ENCODE data around the gene MGAT5. TPM values are rescaled to one million over a fixed set of nuclear protein-coding genes. Genes with fewer than 3 reads are reported as not detected.

The MGAT5 gene
- total RNA-seq, 4 donors from 2014 or later = 28.3 to 52.3 (median 40.4) TPM

DNA sequence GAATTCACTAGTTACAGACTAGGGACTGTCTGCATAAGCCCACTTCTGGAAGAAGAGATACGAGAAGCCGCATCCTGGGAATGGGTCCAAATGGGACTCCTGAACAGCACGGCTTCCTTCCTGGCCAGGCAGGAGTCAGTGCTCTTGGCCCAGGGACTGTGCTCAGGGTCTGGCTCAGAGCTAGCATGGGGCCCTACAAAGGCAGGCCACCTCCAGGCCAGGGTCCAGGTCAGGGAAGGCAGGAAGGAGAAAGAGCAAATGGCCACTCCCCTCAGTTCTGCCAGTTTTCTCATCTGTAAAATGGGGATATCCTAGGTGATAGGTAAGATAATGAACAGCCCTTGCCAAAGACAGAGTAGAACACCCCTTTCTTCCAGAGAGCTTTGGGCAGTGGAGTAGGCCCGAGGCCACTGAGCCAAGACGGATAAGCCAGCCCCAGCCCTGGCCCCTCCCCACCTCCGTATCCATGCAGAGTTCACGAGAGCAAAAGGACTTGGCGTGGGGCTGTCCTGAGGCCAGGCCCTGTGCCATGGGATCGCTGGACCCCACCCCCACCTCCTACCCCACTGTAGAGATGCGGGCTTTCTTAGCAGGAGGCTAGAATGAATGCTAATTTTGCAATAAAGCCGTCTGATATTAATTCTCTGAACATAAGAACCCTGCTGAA is 190.1 kb downstream of the MGAT5 start:
- DNase-seq (ENCODE audit: low spot score) = no peak
- TF ChIP-seq, protein P1, sequence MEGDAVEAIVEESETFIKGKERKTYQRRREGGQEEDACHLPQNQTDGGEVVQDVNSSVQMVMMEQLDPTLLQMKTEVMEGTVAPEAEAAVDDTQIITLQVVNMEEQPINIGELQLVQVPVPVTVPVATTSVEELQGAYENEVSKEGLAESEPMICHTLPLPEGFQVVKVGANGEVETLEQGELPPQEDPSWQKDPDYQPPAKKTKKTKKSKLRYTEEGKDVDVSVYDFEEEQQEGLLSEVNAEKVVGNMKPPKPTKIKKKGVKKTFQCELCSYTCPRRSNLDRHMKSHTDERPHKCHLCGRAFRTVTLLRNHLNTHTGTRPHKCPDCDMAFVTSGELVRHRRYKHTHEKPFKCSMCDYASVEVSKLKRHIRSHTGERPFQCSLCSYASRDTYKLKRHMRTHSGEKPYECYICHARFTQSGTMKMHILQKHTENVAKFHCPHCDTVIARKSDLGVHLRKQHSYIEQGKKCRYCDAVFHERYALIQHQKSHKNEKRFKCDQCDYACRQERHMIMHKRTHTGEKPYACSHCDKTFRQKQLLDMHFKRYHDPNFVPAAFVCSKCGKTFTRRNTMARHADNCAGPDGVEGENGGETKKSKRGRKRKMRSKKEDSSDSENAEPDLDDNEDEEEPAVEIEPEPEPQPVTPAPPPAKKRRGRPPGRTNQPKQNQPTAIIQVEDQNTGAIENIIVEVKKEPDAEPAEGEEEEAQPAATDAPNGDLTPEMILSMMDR (IDR thresholded peaks at IDR 0.05) = no peak
- no peak for ATAC-seq (ENCODE audit: low FRiP score)

DNA sequence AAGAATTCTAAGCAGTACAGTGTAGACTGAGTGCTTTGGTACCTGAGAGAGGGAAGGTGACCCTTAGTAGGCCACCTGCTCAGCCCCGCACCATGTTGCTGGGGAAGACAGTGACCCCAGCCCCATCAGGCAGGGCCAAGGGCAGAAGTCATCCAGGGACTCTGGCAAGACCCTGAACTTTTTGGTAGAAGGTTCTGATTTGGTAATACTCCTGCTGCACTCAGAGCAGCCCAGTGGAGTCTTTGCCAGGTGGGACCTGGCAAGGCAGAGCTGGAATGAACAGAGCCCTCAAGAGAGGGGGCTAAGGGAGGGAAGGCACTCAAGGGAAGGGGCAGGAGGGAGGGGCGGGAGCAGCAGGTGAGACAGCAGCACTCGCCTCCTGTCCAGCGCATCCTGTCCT is 191.2 kb downstream of the MGAT5 start:
- TF ChIP-seq, protein P1 (IDR thresholded peaks at IDR 0.05) = no peak
- ATAC-seq (ENCODE audit: low FRiP score) (no peak), DNase-seq (ENCODE audit: low spot score) (no peak)

DNA sequence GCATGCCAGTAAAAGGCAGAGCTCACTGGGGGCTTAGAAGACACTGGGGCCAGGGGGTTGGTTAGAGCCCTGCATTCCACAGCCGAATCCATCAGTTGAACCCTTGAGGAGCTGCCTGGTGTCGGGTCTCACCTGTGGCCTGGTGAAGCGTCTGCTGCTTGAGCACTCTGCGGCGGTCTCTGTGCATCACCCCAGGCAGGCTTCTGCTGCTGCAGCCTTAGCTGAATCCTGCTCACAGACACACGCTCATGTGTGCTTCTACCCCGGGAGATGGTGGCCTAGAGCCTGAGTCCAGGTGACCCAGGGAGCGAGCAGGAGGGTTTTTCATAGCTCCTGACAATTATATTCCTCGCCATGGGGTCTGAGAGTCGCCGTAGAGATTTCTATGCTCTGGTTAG is 192.1 kb downstream of the MGAT5 start:
- DNase-seq (ENCODE audit: low spot score) (no peak), ATAC-seq (ENCODE audit: low FRiP score) (no peak)
- TF ChIP-seq, protein P1 (IDR thresholded peaks at IDR 0.05) = no peak

DNA sequence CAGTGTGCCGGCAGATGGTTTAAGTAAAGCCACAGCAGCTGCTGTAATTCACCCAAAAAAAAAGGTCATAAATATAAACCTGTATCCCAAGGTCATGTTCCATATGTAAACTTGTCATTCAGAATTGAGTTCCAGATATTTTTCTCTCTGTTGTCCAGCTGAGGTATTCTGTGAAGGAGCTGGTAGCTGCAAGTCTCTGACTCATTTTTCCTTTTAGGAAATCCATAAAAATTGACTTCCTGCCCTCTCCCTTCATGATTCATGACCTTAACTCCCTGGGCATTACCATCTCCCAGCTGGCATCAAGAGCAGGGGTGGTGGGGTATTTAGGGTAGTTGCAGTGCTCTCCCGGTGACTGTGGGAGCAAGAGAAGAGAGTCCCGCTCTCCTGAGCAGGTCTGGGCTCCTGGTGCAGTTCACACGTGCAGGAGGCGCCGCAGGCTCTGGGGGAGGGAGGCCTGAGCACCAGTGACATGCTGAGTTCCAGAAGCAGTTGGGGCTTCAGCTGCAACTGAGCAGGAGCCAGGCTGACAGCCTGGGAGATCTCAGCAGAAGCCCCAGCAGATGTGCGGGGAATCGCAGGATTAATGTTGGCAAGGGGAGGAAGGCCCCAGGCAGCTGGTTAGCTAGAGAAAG is 192.6 kb downstream of the MGAT5 start:
- TF ChIP-seq, protein P1 (IDR thresholded peaks at IDR 0.05) = no peak
- ATAC-seq (ENCODE audit: low FRiP score) (no peak), DNase-seq (ENCODE audit: low spot score) (no peak)

DNA sequence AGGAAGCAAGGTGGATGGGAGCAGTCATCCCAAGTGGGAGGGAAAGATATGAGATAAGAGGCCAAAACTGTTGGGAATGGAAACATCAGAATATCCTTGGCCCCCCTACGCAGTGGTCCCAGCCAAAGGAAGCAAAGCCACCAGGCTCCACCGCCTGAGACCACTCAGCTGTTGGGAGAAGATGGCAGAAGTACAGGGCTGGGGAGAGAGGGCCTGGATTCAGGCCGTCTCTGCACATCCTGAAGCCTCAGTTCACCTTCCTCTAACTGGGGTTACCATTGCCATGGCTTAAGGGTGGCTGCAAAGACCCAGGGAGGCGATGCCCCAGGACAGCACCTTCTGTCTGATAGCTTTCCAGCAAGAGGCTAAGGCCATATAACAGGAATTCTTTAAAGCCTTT is 193.8 kb downstream of the MGAT5 start:
- ATAC-seq (ENCODE audit: low FRiP score) = no peak
- TF ChIP-seq, protein P1 (IDR thresholded peaks at IDR 0.05) = no peak

DNA sequence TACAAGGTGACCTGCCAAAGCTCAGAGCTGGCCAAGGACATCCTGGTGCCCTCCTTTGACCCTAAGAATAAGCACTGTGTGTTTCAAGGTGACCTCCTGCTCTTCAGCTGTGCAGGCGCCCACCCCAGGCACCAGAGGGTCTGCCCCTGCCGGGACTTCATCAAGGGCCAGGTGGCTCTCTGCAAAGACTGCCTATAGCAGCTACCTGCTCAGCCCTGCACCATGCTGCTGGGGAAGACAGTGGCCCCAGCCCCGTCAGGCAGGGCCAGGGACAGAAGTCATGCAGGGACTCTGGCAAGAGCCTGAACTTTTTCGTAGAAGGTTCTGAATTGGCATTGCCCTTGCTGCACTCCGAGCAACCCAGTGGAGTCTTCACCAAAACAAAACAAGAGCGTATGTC is 194.8 kb downstream of the MGAT5 start:
- TF ChIP-seq, protein P1 (IDR thresholded peaks at IDR 0.05) = no peak
- DNase-seq (ENCODE audit: low spot score) (no peak), ATAC-seq (ENCODE audit: low FRiP score) (no peak)

More for the DNA sequence above, 193.8 kb downstream of the MGAT5 start:
- DNase-seq (ENCODE audit: low spot score) = no peak

DNA sequence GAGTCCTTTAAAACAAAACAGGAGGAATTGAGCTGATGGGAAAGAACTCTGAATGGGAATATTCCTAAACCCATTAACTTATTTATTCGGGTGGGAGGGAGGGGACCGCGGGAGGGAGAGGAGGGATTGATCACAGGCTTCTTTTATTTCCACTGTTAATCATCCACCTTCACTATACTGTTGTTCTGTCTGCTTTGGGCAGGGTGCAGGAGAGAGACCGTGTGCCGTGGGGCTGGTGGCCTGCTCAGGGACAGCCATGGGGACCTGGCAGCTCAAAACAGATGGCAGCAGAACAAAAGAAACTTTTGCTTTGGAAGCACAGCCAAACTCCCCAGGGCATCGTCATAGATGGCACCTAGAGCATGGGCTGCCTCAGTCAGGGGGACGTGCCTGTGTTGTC is 195.3 kb downstream of the MGAT5 start:
- DNase-seq (ENCODE audit: low spot score) = no peak
- TF ChIP-seq, protein P1 (IDR thresholded peaks at IDR 0.05) = no peak
- ATAC-seq (ENCODE audit: low FRiP score) = no peak
